Smooth muscle cell of the umbilical artery (primary cell): ENCODE results near the gene EFNA1. TPM values are rescaled to one million over a fixed set of nuclear protein-coding genes. Genes with fewer than 3 reads are reported as not detected.

Experiments
- total RNA-seq: library from RNA; depleted of rRNA; stranded (reverse); fragments of >200 nt; gene quantifications from 2 replicates; pipeline ENCODE4 v1.2.3, GENCODE V29; 2014

EFNA1 gene
- 0.37 TPM in 1 of 2 replicates, not detected in the other for total RNA-seq

GRCh38 chr1:155127105-155127966 is at the start of gene EFNA1:
Gene EFNA1 (plus strand): TSS chr1:155127876. CDS start chr1:155127978, 102 bp downstream.

GRCh38 chr1:155078469-155079209 is 49.0 kb upstream of the EFNA1 start, which contains the start of gene EFNA3:
Gene EFNA3 (plus strand): TSS chr1:155078837. CDS start chr1:155078942, 105 bp downstream.

GRCh38 chr1:155135415-155136028 is 7.8 kb downstream of the EFNA1 start, which contains the start of gene SLC50A1:
Gene SLC50A1 (plus strand): TSS chr1:155135852. CDS start chr1:155135912, 60 bp downstream.

GRCh38 chr1:155139895-155140629 is 12.4 kb downstream of the EFNA1 start, which contains the start of gene DPM3:
Gene DPM3 (minus strand): TSS chr1:155140531. CDS start chr1:155140240, 291 bp downstream.

GRCh38 chr1:155172732-155173477 is 45.2 kb downstream of the EFNA1 start, which contains the start of gene KRTCAP2:
Gene KRTCAP2 (minus strand): TSS chr1:155173304. CDS start chr1:155173224, 80 bp downstream.

DNA sequence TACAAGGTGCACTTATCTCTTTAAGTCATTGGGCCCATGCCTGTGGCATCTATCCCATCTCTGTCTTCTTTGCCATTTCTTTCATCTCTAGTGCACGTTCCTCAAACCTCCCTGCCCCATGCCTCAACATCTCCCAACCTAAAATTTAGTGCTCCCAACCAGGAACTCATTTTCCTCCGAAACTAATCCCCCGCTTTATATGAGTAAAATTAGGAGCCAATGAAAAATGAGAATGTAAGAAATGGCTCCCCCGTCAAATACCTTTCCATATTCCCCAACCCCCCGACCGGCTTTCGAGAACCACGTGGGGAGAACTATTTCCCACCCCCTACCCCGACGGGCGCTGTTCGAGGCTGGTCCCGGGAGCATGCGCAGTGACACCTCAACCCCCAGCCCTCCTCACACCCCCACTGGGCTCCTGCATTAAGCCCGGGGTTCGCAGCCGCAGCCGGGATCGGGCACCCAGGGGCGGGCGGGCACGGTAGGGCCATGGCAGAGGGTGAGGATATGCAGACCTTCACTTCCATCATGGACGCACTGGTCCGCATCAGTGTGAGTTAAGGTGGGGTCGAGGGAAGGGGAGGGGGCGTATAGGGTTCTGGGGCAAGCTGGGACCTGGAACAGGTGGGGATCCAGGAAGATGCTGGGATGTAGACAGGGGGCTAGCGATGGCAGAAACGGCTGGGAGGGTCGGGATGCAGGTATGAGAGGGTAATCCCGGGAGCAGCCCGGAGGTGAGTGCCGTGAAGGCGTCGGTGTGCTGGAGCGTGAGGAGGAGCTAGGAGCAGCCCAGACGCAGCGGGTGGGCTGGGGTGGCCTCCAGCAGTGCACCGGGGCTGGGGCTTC is 46.0 kb downstream of the EFNA1 start, which contains the start of gene TRIM46:
TRIM46 (plus strand) TSS at position 372 of the 846 bp plus-strand sequence; CDS start at position 490, 118 bp downstream.

Other genes starting within 250 kb of the EFNA1 start
- gene PMVK, start 191.2 kb upstream of the EFNA1 start, total RNA-seq = 4.2 and 4.4 TPM in 2 replicates
- 87.2 and 138 TPM in 2 replicates for gene PBXIP1, start 171.8 kb upstream of the EFNA1 start, total RNA-seq
- 5.9 and 9.4 TPM in 2 replicates for gene PYGO2, start 166.1 kb upstream of the EFNA1 start, total RNA-seq
- 249 and 465 TPM in 2 replicates for gene SHC1, start 157.1 kb upstream of the EFNA1 start, total RNA-seq
- gene CKS1B, start 153.2 kb upstream of the EFNA1 start, total RNA-seq = 30.3 and 48.5 TPM in 2 replicates
- gene FLAD1, start 144.5 kb upstream of the EFNA1 start, total RNA-seq = 15.1 and 18.9 TPM in 2 replicates
- not detected in 2 replicates for gene LENEP, start 134.3 kb upstream of the EFNA1 start, total RNA-seq
- gene ZBTB7B, start 125.1 kb upstream of the EFNA1 start, total RNA-seq = 16.0 and 19.7 TPM in 2 replicates
- gene DCST2, start 94.1 kb upstream of the EFNA1 start, total RNA-seq = not detected in 2 replicates
- not detected in 2 replicates for gene DCST1, start 94.1 kb upstream of the EFNA1 start, total RNA-seq
- gene ADAM15, start 76.6 kb upstream of the EFNA1 start, total RNA-seq = 61.5 and 108 TPM in 2 replicates
- 4.8 and 5.9 TPM in 2 replicates for gene EFNA4, start 64.1 kb upstream of the EFNA1 start, total RNA-seq
- 1.8 and 2.7 TPM in 2 replicates for gene EFNA3, start 49.0 kb upstream of the EFNA1 start, total RNA-seq
- 18.9 and 30.6 TPM in 2 replicates for gene SLC50A1, start 8.0 kb downstream of the EFNA1 start, total RNA-seq
- 11.4 and 61.5 TPM in 2 replicates for gene DPM3, start 12.7 kb downstream of the EFNA1 start, total RNA-seq
- gene KRTCAP2, start 45.4 kb downstream of the EFNA1 start, total RNA-seq = 68.0 and 136 TPM in 2 replicates
- gene TRIM46, start 46.0 kb downstream of the EFNA1 start, total RNA-seq = 5.6 and 10.7 TPM in 2 replicates
- 23.8 and 35.9 TPM in 2 replicates for gene THBS3, start 80.0 kb downstream of the EFNA1 start, total RNA-seq
- 38.0 and 43.1 TPM in 2 replicates for gene MTX1, start 80.8 kb downstream of the EFNA1 start, total RNA-seq
- 10.7 and 16.5 TPM in 2 replicates for gene ENTREP3, start 127.6 kb downstream of the EFNA1 start, total RNA-seq
- gene SCAMP3, start 134.5 kb downstream of the EFNA1 start, total RNA-seq = 33.3 and 43.0 TPM in 2 replicates
- 23.8 and 32.3 TPM in 2 replicates for gene CLK2, start 145.6 kb downstream of the EFNA1 start, total RNA-seq
- gene HCN3, start 149.6 kb downstream of the EFNA1 start, total RNA-seq = 0.69 and 1.2 TPM in 2 replicates
- gene PKLR, start 173.6 kb downstream of the EFNA1 start, total RNA-seq = not detected in 2 replicates
- gene FDPS, start 181.0 kb downstream of the EFNA1 start, total RNA-seq = 195 and 251 TPM in 2 replicates
- 10.4 and 19.1 TPM in 2 replicates for gene RUSC1, start 193.0 kb downstream of the EFNA1 start, total RNA-seq